ENCODE measurements around the gene ATXN7. TPM values are rescaled to one million over a fixed set of nuclear protein-coding genes. Genes with fewer than 3 reads are reported as not detected.

The ATXN7 gene
- total and polyA plus RNA-seq, 4 donors, result 2.8 to 13.6 (median 5.6) TPM

DNA sequence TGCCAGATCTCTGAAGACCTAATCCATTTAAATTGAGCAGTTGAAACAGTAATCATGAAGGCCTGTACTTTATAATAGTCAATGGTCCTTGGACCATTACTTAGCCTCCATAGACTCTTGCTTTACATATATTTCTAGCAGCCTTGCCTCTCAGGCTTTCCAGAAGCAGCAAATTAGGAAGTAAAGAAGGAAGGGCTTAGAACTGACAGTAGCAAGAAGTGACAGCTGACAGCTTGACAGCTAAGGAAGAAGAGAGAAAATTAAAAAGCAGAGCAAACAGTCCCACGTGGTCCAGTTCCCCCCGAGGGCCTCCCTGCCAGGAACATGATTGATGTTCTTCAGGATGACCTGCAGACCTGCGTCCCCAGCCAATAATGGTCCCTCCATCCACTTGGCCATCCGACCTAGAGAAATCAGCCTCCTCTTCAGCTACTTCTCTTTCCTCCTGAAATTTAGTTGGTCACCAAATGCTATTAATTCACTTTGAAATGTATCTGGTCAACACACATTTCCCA is 174.6 kb downstream of the ATXN7 start:
- peaks cover 0 to 5% (median 3%) of the 10 kb centered on the region in 4 donors for H3K9me3 ChIP-seq (ENCODE audit: control insufficient read depth in 4 of 4, low read length in 3 of 4)
- DNase-seq (ENCODE audit: low spot score), result no peak
- WGBS, result 57% methylated on average over 4 of the region's 4 CpGs
- peaks cover 0 to 4% (median 2%) of the 10 kb centered on the region in 4 donors for H3K27me3 ChIP-seq (ENCODE audit: control insufficient read depth in 4 of 4, insufficient read depth in 4 of 4, low read length in 3 of 4)
- H3K36me3 ChIP-seq (ENCODE audit: control insufficient read depth in 4 of 4, insufficient read depth in 3 of 4, low read depth in 1 of 4, low read length in 3 of 4), result no peaks in the 10 kb centered on the region
- H3K27ac ChIP-seq (ENCODE audit: low read depth in 1 of 2, low read length in 2 of 2), result no peak overlapping the region
- TF ChIP-seq, protein P1, sequence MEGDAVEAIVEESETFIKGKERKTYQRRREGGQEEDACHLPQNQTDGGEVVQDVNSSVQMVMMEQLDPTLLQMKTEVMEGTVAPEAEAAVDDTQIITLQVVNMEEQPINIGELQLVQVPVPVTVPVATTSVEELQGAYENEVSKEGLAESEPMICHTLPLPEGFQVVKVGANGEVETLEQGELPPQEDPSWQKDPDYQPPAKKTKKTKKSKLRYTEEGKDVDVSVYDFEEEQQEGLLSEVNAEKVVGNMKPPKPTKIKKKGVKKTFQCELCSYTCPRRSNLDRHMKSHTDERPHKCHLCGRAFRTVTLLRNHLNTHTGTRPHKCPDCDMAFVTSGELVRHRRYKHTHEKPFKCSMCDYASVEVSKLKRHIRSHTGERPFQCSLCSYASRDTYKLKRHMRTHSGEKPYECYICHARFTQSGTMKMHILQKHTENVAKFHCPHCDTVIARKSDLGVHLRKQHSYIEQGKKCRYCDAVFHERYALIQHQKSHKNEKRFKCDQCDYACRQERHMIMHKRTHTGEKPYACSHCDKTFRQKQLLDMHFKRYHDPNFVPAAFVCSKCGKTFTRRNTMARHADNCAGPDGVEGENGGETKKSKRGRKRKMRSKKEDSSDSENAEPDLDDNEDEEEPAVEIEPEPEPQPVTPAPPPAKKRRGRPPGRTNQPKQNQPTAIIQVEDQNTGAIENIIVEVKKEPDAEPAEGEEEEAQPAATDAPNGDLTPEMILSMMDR (IDR thresholded peaks at IDR 0.05; ENCODE audit: low read depth, low read length, missing input control), result no peak
- TF ChIP-seq JUND (IDR thresholded peaks at IDR 0.05), result no peak
- TF ChIP-seq FOXA1 (IDR thresholded peaks at IDR 0.05), result no peak
- TF ChIP-seq YY1 (IDR thresholded peaks at IDR 0.05), result no peak
- TF ChIP-seq, protein P2, sequence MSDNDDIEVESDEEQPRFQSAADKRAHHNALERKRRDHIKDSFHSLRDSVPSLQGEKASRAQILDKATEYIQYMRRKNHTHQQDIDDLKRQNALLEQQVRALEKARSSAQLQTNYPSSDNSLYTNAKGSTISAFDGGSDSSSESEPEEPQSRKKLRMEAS (IDR thresholded peaks at IDR 0.05), result no peak
- TF ChIP-seq GABPA (IDR thresholded peaks at IDR 0.05 in 1 of 2, conservative IDR thresholded peaks at IDR 0.05 in 1 of 2), result no peak
- TF ChIP-seq, protein P3, sequence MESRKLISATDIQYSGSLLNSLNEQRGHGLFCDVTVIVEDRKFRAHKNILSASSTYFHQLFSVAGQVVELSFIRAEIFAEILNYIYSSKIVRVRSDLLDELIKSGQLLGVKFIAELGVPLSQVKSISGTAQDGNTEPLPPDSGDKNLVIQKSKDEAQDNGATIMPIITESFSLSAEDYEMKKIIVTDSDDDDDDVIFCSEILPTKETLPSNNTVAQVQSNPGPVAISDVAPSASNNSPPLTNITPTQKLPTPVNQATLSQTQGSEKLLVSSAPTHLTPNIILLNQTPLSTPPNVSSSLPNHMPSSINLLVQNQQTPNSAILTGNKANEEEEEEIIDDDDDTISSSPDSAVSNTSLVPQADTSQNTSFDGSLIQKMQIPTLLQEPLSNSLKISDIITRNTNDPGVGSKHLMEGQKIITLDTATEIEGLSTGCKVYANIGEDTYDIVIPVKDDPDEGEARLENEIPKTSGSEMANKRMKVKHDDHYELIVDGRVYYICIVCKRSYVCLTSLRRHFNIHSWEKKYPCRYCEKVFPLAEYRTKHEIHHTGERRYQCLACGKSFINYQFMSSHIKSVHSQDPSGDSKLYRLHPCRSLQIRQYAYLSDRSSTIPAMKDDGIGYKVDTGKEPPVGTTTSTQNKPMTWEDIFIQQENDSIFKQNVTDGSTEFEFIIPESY (IDR thresholded peaks at IDR 0.05), result no peak
- TF ChIP-seq HNF4A (conservative IDR thresholded peaks at IDR 0.05), result no peak
- TF ChIP-seq, protein P4, sequence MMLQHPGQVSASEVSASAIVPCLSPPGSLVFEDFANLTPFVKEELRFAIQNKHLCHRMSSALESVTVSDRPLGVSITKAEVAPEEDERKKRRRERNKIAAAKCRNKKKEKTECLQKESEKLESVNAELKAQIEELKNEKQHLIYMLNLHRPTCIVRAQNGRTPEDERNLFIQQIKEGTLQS (IDR thresholded peaks at IDR 0.05), result no peak
- no peak for TF ChIP-seq TAF1 (conservative IDR thresholded peaks at IDR 0.05)
- TF ChIP-seq, protein P5, sequence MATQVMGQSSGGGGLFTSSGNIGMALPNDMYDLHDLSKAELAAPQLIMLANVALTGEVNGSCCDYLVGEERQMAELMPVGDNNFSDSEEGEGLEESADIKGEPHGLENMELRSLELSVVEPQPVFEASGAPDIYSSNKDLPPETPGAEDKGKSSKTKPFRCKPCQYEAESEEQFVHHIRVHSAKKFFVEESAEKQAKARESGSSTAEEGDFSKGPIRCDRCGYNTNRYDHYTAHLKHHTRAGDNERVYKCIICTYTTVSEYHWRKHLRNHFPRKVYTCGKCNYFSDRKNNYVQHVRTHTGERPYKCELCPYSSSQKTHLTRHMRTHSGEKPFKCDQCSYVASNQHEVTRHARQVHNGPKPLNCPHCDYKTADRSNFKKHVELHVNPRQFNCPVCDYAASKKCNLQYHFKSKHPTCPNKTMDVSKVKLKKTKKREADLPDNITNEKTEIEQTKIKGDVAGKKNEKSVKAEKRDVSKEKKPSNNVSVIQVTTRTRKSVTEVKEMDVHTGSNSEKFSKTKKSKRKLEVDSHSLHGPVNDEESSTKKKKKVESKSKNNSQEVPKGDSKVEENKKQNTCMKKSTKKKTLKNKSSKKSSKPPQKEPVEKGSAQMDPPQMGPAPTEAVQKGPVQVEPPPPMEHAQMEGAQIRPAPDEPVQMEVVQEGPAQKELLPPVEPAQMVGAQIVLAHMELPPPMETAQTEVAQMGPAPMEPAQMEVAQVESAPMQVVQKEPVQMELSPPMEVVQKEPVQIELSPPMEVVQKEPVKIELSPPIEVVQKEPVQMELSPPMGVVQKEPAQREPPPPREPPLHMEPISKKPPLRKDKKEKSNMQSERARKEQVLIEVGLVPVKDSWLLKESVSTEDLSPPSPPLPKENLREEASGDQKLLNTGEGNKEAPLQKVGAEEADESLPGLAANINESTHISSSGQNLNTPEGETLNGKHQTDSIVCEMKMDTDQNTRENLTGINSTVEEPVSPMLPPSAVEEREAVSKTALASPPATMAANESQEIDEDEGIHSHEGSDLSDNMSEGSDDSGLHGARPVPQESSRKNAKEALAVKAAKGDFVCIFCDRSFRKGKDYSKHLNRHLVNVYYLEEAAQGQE (IDR thresholded peaks at IDR 0.05), result no peak
- TF ChIP-seq SP1 (IDR thresholded peaks at IDR 0.05), result no peak
- no peak for TF ChIP-seq RXRA (IDR thresholded peaks at IDR 0.05)
- no peak for TF ChIP-seq EGR1 (IDR thresholded peaks at IDR 0.05; ENCODE audit: low read depth in 2 of 2)
- H3K4me1 ChIP-seq (ENCODE audit: control insufficient read depth in 4 of 4, insufficient read depth in 4 of 4, low read length in 3 of 4), result no peaks in the 10 kb centered on the region
- H3K9ac ChIP-seq (ENCODE audit: low read depth in 1 of 2, low read length in 2 of 2), result no peak overlapping the region
- H3K4me3 ChIP-seq (ENCODE audit: low read depth in 1 of 3, low read length in 3 of 3), result no peak overlapping the region

DNA sequence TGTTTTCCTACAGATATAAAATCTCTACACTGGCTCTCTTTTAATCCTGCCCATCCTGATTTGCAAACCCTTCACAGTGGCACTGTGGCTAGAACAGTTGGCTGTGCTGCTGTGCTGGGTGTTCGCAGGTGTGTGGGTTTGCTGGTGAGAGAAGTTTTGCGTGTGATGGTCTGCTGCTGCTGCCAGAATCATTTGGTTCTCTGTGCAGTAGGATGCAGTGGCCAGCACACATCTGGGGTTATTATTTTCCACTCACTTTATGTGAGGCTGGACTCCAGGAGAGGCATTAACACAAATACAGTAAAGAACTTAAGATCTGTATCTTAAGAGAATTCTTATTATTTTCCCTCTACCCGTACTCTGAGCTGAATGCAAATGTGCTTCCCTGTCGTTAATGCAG is 175.7 kb downstream of the ATXN7 start:
- peaks cover 0 to 4% (median 2%) of the 10 kb centered on the region in 4 donors for H3K27me3 ChIP-seq (ENCODE audit: control insufficient read depth in 4 of 4, insufficient read depth in 4 of 4, low read length in 3 of 4)
- no peaks in the 10 kb centered on the region for H3K4me1 ChIP-seq (ENCODE audit: control insufficient read depth in 4 of 4, insufficient read depth in 4 of 4, low read length in 3 of 4)
- H3K36me3 ChIP-seq (ENCODE audit: control insufficient read depth in 4 of 4, insufficient read depth in 3 of 4, low read depth in 1 of 4, low read length in 3 of 4), result no peaks in the 10 kb centered on the region
- H3K4me3 ChIP-seq (ENCODE audit: low read depth in 1 of 3, low read length in 3 of 3), result no peak overlapping the region
- no peak for DNase-seq (ENCODE audit: low spot score)
- TF ChIP-seq GABPA (IDR thresholded peaks at IDR 0.05 in 1 of 2, conservative IDR thresholded peaks at IDR 0.05 in 1 of 2) (no peak), TAF1 (conservative IDR thresholded peaks at IDR 0.05) (no peak), JUND (IDR thresholded peaks at IDR 0.05) (no peak), NR2F2 (IDR thresholded peaks at IDR 0.05) (no peak), SP1 (IDR thresholded peaks at IDR 0.05) (no peak), FOXA2 (IDR thresholded peaks at IDR 0.05) (no peak), RAD21 (IDR thresholded peaks at IDR 0.05) (no peak), HNF4A (conservative IDR thresholded peaks at IDR 0.05) (no peak), RXRA (IDR thresholded peaks at IDR 0.05) (no peak), FOXA1 (IDR thresholded peaks at IDR 0.05) (no peak)
- TF ChIP-seq, protein P4 (IDR thresholded peaks at IDR 0.05), result no peak
- TF ChIP-seq, protein P3 (IDR thresholded peaks at IDR 0.05), result no peak
- TF ChIP-seq, protein P5 (IDR thresholded peaks at IDR 0.05), result no peak
- H3K9me3 ChIP-seq (ENCODE audit: control insufficient read depth in 4 of 4, low read length in 3 of 4), result peaks cover 0 to 5% (median 1%) of the 10 kb centered on the region in 4 donors
- 78% methylated on average over 4 of the region's 4 CpGs for WGBS
- no peak overlapping the region for H3K9ac ChIP-seq (ENCODE audit: low read depth in 1 of 2, low read length in 2 of 2)
- H3K27ac ChIP-seq (ENCODE audit: low read depth in 1 of 2, low read length in 2 of 2), result no peak overlapping the region

Data from liver (tissue), 9 donors.